Measurements from ENCODE around the gene FAM193A.
"Not testable (repeated sequence)": the region's sequence is repeated elsewhere in the genome, so short reads cannot be mapped to it uniquely, and the experiment has no call there.

The FAM193A gene

DNA sequence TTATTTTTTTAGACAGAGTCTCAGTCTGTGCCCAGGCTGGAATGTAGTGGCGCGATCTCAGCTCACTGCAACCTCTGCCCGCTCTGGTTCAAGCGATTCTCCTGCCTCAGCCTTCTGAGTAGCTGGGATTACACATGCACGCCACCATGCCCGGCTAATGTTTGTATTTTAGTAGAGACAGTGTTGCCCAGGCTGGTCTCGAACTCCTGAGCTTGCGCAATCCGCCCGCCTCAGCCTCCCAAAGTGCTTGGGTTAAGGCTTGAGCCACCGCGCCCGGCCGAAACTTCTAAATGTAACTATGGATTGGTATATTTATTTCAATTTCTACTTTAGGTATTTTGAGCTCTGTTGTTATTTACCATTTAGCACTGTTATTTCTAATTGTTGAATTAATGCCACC, 79.4 kb downstream of the FAM193A start:
- no peak for DNase-seq (ENCODE audit: low read depth in 2 of 2)

DNA sequence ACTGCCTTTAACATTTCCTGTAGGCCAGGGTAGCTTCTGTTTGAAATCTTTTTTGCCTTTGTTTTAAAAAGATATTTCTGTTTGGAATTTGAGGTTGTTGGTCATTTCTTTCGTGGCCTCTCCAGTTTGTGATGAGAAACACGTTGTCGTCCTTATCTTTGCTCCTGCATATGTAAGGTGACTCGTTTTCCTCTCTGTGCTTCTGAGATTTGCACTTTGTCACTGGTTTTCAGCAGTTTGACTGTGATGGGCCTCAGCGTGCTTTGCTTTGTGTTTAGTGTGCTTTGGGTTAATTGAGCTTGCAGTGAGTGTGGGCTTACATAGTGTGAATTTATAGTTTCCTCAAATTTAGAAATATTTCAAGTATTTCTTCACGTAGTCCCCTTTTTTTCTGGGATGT, 81.5 kb downstream of the FAM193A start:
- DNase-seq (ENCODE audit: low read depth in 2 of 2) = no peak

DNA sequence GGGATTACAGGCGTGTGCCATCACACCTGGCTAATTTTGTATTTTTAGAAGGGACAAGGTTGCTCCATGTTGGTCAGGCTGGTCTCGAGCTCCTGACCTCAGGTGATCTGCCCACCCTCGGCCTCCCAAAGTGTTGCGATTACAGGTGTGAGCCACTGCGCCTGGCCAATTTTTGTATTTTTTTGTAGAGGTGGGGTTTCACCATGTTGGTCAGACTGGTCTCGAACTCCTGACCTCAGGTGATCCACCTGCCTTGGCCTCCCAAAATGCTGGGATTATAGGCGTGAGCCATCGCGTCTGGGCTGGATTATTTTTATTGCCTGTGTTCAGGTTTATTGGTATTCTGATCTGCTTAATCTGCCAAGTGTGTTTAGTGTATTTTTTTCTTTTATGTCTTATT, 82.3 kb downstream of the FAM193A start:
- DNase-seq (ENCODE audit: low read depth in 2 of 2) = not testable (repeated sequence)

DNA sequence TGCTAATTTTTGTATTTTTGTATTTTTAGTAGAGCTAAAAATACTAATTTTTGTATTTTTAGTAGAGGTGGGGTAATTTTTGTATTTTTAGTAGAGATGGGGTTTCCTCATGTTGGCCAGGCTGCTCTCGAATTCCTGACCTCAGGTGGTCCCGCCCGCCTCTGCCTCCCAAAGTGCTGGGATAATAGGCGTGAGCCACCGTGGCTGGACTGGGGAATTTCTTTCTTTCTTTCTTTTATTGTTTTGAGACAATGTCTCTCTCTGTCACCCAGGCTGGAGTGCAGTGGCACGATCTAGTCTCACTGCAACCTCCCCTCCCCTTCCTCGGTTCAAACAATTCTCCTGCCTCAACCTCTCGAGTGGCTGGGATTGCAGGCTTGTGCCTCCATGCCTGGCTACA, 83.0 kb downstream of the FAM193A start:
- no peak for DNase-seq (ENCODE audit: low read depth in 2 of 2)

DNA sequence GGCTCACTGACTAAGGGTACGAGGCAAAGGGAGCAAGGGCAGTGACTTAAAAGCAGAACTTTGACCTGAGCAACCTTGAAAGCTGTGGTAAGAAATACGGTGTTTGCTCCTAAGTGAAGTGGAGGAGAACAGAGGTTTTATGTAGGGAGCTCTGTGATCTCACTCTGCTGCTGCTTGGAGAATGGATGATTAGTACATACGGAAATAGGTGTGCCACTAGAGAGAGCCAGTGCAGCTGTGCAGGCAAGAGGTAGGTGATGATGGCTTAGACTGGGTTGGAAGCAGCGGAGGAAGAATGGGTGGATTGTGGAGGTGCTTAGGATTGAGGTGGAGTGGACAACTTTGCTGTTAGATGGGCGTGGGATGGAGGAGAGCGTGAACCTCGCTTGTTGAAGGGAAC, 85.0 kb downstream of the FAM193A start:
- DNase-seq (ENCODE audit: low read depth in 2 of 2) = no peak

DNA sequence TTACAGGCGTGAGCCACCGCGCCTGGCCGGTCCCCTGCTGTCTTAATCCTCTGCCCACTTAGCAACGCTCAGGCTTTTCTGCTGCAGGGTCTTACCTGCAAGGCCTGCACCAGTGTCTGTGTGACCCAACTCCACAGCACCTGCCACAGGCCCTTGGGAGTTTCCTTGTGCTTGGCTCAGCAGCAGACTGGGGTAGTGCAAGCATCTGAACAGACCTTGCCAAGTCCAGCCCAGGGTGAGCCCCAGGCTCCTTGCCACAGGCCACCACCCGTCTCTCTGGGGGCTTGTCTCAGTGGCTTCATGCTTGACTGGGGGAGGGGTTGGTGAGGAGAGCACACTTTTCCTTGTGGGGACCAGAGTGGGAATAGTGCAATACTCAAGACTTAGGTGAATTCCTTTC, 87.0 kb downstream of the FAM193A start:
- no peak for DNase-seq (ENCODE audit: low read depth in 2 of 2)

DNA sequence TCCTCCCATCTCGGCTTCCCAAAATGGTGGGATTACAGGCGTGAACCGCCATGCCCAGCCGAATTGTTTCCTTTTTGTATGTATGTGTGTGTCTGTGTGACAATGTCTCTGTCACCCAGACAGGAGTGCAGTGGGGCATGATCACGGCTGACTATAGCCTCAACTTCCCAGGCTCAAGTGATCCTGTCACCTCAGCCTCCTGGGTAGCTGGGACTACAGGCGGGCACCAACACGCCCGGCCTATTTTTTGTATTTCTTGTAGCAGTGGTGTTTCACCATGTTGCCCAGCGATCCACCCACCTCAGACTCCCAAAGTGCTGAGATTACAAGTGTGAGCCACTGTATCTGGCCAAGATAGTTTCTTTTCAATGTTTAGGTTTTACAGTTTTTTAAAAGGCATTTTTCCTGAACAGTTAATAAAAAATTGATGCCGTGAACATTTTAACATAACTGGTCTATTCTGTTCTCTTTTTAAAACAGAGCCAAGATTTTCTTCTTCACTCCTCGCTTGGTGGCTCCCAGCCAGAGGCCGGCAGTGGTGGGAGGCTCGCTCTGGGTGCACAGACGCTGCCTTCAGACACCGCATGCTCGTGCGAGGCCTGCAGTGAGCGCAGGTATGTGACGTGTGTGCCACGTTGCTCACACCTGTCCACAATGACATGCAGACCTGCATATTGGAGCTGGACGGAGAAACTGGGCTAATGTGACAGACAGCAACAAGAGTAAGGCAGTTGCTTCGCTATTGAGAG, 88.5 kb downstream of the FAM193A start:
- no peak for DNase-seq (ENCODE audit: low read depth in 2 of 2)

DNA sequence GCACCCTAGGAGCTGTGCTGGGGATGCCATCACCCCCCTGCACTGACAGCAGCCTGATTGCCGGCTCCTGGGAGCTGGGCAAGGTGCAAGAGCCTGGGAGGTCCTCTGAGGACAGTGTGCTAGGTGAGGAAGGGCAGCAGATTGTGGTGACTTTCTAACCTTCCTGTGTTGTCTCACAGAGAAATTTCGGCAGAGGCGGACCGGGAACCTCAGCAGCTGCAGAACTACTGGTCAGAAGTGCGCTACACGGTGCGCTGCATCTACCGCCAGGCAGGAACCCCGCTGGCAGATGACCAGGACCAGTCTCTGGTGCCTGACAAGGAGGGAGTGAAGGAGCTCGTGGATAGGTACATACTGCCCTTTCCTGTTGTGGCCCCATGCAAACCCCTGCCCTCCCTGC, 89.8 kb downstream of the FAM193A start:
- DNase-seq (ENCODE audit: low read depth in 2 of 2) = no peak

DNA sequence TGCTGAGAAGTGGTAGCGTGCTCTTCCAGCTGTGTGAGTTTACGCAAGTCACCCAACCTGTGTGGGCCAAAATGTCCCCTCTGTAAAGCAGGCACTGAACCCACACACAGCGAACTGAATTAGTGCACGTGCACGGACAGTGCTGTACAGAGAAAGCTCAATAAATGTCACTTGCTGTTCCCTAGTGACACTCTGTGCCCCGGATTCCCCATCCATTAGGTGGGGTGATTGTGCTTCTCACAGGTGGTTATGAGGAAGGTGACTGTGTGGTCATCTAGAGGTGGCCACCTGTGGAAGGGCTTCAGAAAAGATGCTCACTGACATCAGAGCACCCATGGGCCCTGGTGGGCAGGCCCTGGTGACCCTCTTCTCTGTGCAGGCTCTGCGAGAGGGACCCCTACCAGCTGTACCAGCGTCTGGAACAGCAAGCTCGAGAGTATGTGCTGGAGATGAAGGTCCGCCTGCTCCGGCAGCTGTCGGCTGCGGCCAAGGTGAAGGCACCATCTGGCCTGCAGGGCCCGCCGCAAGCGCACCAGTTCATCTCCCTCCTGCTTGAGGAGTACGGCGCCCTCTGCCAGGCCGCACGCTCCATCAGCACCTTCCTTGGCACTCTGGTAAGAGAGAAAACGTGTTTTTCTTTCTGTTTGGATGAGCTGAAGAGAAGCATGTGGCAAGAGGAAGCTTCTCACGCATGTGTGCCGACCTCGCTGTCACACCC, 94.3 kb downstream of the FAM193A start:
- no peak for DNase-seq (ENCODE audit: low read depth in 2 of 2)

DNA sequence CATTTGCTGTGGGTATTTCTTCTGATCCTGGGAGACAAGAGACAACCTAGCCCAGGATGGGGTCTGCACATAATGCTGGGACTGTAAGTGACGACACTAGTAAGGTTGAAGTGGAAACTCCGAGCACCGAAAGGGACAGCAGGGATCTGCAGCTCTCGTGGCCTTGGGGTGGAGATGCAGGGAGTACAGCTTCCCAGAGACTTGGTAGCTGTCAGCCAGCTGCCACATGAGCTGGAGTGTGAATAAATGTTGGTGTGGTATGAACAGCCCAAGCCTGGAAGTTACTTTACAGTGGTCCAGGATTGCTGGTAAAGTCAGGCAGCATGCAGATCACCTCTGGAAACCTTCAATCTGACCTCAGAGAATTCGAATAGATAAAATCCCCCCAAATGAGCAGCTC, 97.6 kb downstream of the FAM193A start:
- no peak for DNase-seq (ENCODE audit: low read depth in 2 of 2)

DNA sequence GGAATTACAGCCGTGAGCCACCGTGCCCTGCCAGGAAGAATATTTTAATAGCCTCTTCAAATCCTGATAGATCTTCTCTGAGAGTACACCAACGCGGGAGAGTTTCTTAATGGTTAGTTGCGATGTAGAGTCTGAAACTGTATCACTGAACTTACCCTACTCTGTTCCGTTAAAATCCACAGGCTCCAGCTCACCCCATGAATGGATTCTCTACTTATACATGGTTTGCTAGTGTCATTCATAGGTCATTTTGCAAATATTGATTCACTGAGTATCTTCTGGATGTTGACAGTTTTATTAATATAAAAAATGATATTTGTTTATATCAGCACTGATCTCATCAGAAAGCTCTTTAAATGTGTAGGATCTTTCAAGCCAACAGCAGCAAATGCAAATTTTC, 99.9 kb downstream of the FAM193A start:
- DNase-seq (ENCODE audit: low read depth in 2 of 2) = no peak

DNA sequence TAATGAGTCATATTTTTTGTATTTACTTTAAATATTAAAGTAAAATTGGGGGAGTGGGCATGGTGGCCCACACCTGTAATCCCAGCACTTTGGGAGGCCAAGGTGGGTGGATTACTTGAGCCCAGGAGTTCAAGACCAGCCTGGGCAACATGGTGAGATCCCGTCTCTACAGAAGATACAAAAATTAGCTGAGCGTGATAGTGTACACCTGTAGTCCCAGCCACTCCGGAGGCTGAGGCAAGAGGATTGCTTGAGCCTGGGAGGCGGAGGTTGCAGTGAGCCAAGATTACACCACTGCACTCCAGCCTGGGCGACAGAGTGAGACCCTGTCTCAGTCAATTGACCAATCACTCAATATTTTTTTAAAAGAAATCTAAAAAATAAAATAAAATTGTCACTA, 100.5 kb downstream of the FAM193A start:
- DNase-seq (ENCODE audit: low read depth in 2 of 2) = not testable (repeated sequence)

DNA sequence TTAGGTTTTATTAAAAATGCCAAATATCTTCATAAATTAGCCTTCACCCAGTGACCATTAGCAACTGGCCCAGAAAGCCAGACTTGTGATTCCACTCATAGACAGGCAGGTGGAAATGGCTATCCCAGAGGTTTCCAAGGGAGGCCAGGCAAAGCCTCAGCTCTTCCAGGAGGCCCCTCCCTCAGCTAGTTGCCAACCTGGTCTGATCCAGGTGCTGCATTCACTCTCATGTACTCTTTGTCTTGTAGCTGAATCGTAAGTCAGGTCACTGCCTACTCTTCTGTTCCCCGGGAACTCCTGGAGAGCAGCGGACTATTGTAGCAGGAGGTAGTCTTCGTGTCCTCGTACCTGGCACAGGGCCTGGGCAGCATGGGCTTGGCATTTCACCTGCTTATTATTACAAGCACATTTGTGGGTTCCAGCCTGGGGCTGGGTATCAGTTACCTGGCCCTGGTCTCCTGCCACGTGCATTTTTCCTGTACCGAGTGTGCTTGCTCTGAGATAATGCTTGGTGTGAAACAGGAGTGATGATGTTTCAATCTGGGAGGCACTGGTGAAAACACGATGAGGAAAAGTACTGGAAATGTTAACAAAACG, 101.6 kb downstream of the FAM193A start:
- DNase-seq (ENCODE audit: low read depth in 2 of 2) = no peak

DNA sequence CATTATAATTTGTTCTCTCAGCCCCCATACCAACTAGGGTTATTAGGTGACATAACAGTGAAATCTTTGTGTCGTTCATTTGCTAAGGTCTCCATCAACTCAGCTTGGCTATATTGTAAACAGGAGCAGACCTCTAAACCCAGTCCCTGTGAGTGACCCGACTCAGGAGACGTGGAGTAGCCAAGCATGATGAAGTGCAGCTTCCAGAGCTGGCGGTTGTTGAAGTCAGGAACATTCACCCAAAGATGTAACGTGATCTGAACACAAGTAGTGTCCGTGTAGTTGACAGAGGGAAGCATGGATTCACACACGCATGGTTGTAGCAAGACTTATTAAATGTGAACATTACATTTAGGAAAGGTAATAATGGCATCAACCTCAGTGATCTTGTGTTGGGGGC, 102.3 kb downstream of the FAM193A start:
- DNase-seq (ENCODE audit: low read depth in 2 of 2) = no peak

DNA sequence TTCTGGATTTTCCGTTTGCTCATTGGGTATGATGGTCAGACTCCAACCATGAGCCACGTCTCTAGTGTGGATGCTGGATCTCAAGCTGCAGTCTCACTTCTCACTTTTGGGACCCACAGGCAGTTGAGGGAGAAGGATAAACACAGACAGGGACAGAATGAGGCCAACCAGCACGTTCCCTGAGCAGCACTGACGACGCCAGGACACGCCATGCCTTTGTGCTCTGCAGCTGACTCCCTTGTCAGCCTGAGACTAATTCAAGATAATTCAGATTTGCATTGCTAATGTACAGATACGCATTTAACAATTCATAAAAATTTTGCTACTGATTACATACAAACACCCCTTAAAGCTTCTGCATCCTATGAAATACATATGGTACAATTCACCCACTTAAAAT, 106.5 kb downstream of the FAM193A start:
- DNase-seq (ENCODE audit: low read depth in 2 of 2) = no peak

DNA sequence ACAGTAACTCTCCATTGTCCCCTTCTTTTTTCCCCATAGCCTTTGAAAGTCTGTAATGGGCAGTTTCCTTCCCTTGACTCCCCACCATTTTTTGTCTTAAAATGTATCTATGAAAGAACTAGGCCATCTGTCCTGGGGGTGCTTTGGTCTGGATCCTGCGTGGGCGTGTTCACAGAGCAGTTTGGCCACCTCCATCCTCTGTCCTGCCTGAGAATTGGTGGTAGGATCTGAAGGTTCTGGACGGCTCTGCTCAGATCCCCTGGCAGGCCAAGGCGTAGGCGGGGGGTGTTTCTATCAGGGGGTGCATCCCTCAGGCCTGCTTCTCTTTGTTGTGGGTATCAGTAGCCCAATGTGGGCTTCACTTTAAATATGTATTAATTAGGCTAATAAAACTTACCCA, 107.1 kb downstream of the FAM193A start:
- DNase-seq (ENCODE audit: low read depth in 2 of 2) = no peak

DNA sequence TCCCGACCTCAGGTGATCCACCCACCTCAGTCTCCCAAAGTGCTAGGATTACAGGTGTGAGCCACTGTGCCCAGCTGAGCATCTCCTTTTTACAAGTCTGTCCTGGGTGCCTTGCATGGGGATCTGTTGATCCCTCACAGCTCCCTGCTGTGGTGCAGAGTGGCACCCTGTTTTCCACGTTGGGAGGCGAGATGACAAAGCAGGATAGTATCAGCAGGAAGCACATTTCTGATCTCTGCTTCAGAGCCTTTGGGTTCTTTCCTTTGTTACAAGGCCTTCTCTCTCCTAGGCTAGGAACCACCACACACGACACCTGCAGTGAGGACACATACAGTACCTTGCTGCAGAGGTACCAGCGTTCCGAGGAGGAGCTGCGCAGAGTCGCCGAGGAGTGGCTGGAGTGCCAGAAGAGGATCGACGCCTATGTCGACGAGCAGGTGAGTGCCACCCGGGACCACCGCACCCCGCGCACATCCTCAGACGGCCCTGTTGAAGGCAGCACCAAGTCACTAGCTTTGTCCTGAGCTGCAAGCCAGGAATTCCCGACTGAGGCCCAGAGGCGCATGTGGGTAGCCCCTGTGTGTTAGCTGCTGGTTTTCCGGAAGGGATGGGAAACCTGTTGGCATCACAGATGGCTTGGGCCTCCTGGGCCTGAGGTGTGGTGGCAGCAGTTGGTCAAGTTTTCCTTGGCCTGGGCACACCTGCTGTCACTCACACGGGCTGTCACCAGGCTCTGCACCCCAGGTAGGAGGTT, 110.1 kb downstream of the FAM193A start:
- DNase-seq (ENCODE audit: low read depth in 2 of 2) = no peak

DNA sequence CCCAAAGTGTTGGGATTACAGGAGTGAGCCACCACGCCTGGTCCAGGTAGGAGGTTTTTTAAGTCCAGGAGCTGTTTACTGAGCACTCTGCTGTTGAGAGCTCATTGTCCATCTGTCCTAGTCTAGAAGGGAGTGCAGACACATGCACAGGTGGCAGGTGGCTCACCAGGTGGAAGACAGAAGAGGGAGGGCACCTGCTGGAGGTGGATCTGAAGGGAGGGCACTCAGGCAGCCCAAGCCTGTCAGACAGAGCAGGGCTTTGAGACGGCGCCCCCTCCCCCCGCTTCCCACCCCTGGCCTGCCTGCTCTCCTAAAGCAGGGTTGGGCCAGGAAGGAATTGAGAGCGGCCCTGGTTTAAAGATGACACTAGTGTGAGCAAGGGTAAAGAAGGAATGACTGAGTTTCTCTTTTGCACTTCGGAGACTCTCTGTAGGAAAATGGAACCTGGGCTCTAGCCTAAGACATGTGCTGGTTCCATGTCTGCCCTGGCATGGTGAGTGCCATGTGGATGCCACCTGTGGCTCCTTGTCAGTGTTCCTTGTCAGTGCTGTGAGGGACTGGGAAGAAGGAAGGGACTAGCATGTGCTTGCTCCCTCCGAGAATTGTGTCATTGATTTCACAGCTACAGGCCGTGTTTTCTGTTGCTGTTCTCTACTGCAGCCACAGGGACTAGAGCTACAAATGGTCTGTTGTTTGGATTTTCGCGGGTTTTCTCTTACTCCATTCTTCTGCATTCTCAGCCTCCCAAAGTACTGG, 111.1 kb downstream of the FAM193A start:
- no peak for DNase-seq (ENCODE audit: low read depth in 2 of 2)

DNA sequence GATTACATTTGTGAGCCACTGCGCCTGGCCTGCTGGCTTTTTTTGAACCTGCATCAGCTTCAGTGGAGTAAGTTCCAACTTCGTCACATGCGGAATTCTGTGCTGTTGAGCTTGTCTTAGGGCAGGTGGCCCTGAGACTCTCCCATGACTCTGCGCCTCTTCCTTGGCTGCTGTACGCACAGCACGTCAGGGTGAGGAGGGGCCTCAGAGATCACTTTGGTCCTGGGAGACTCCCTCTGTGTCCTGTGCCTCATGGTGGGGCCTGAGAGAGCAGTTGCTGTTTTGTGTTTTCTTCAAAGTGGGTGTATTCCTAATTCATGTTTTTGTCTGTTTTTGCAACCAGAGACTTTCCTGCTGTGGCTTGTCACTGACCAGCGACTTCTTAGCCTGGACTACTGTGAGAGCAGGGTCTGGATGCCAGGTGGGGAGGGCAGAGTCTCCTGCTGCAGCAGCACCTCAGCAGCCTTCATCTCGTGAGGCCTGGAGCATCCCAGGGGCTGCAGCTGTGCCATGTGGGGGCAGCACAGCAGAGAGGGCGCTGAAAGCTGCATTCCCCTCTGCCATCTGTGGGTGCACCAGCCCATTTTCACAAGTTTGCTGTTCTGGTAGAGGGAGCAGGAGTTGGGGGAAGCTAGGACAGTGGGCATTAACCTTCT, 111.8 kb downstream of the FAM193A start:
- DNase-seq (ENCODE audit: low read depth in 2 of 2) = no peak

DNA sequence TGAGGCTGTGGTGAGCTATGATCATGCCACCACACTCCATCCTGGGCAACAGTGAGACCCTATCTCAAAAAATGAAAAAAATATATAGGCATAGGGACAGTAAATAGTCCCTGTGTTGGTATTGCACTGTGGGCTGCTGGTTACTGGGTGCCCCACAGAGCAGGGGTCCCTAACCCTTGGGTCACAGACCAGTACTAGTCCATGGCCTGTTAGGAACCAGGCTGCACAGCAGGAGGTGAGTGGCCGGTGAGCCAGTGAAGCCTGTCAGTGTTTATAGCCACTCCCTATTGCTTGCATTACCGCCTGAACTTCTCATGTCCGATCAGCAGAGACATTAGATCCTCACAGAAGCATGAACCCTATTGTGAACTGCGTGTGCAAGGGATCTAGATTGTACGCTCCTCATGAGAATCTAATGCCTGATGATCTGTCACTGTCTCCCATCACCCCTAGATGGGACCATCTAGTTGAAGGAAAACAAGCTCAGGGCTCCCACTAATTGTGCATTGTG, 113.2 kb downstream of the FAM193A start:
- DNase-seq (ENCODE audit: low read depth in 2 of 2) = no peak

DNA sequence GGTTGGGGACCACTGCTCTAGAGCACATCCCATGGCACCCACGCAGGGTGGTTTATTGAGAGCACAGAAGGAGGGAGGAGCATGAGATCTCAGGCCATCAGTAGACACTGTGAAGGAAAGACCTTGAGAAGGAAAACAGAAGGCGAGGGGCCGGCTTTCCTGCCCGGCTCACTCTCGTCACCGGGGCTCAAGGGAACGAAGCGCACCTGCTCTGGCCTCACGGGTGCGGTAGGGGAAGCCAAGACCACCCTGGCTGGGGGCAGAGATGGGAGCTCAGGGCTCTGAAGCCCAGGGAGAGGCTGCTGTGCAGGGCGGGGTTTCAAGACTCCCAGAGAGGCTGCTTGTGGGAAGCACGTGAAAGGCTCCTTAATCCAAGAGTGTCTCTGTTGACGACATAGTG, 113.8 kb downstream of the FAM193A start:
- DNase-seq (ENCODE audit: low read depth in 2 of 2) = no peak
